IMR-90 (cell line): ENCODE data around the gene TCF7L2. TPM values are rescaled to one million over a fixed set of nuclear protein-coding genes. Genes with fewer than 3 reads are reported as not detected.

Source experiments
- ATAC-seq: fragments of 200-7000 bp; cut with Tn5 transposase; 2 replicates; pipeline ENCODE4 v1.9.1; 2020; ENCODE audit warnings: low read depth, mild to moderate bottlenecking, moderate library complexity
- BruUV-seq: library from RNA; stranded (reverse); fragments of 400-500 nt; replicated peaks from 2 replicates; lab custom pipeline; 2021; lab: Mats Ljungman, UMichigan
- CTCF ChIA-PET: fragments of 300-600 bp; formaldehyde crosslinking; extraction: SDS; loops from one replicate; lab custom pipeline; 2021; ENCODE audit warnings: antibody characterized with exemption; lab: Yijun Ruan, JAX
- POLR2A ChIA-PET: fragments of 300-600 bp; sonication (Branson Sonifier 250); formaldehyde crosslinking; loops from one replicate; lab custom pipeline; 2022; ENCODE audit warnings: antibody characterized with exemption; ENCODE audit not compliant: unreplicated experiment; lab: Charles Lee
- DNase-seq: peaks from one replicate; pipeline ENCODE4 v3.0.0; 2013
- H2AFZ ChIP-seq: replicated peaks from 2 replicates; pipeline ENCODE3; 2013; ENCODE audit warnings: low read length, mild to moderate bottlenecking; ENCODE audit not compliant: poor library complexity
- H2AK5ac ChIP-seq: 2 replicates; pipeline ENCODE4 v1.6.1; 2013; ENCODE audit warnings: low read depth, low read length, inconsistent platforms
- H2AK9ac ChIP-seq: replicated peaks from 2 replicates; pipeline ENCODE3; 2013; ENCODE audit warnings: mild to moderate bottlenecking, low read depth, low read length, moderate library complexity; ENCODE audit not compliant: poor library complexity
- H2BK120ac ChIP-seq: 2 replicates; pipeline ENCODE4 v1.6.1; 2013; ENCODE audit warnings: low read depth, low read length, inconsistent platforms
- H2BK15ac ChIP-seq: 3 replicates; pipeline ENCODE4 v1.6.1; 2013; ENCODE audit warnings: low read depth, low read length, inconsistent platforms
- H2BK20ac ChIP-seq: 2 replicates; pipeline ENCODE4 v1.6.1; 2013; ENCODE audit warnings: low read depth, mild to moderate bottlenecking, inconsistent platforms, low read length, moderate library complexity
- H2BK5ac ChIP-seq: 2 replicates; pipeline ENCODE4 v1.6.1; 2013; ENCODE audit warnings: mild to moderate bottlenecking, low read depth, low read length, inconsistent platforms; ENCODE audit not compliant: poor library complexity, severe bottlenecking
- H3K14ac ChIP-seq: replicated peaks from 2 replicates; pipeline ENCODE4 v1.6.1; 2013; ENCODE audit warnings: low read depth, low read length, inconsistent platforms
- H3K18ac ChIP-seq: 2 replicates; pipeline ENCODE4 v1.6.1; 2013; ENCODE audit warnings: low read depth, low read length, control low read depth
- H3K23ac ChIP-seq: 2 replicates; pipeline ENCODE4 v1.6.1; 2013; ENCODE audit warnings: low read depth, low read length, inconsistent platforms
- H3K27ac ChIP-seq: 2 replicates; pipeline ENCODE4 v1.5.1; 2013; ENCODE audit warnings: mild to moderate bottlenecking, control low read depth, low read length; ENCODE audit not compliant: insufficient read depth
- H3K27me3 ChIP-seq: 2 replicates; pipeline ENCODE4 v1.6.1; 2013; ENCODE audit warnings: low read length; ENCODE audit not compliant: control insufficient read depth, insufficient read depth
- H3K36me3 ChIP-seq: 2 replicates; pipeline ENCODE4 v1.6.1; 2013; ENCODE audit warnings: low read length, mixed read lengths; ENCODE audit not compliant: control insufficient read depth, insufficient read depth
- H3K4ac ChIP-seq: 2 replicates; pipeline ENCODE4 v1.6.1; 2013; ENCODE audit warnings: low read depth, low read length, inconsistent platforms
- H3K4me1 ChIP-seq: 2 replicates; pipeline ENCODE4 v1.6.1; 2013; ENCODE audit warnings: low read length, mixed read lengths; ENCODE audit not compliant: control insufficient read depth, insufficient read depth
- H3K4me2 ChIP-seq: 2 replicates; pipeline ENCODE4 v1.6.1; 2013; ENCODE audit warnings: low read depth, mild to moderate bottlenecking, control low read depth, low read length, moderate library complexity
- H3K4me3 ChIP-seq: 2 replicates; pipeline ENCODE4 v1.5.1; 2013; ENCODE audit warnings: low read depth, mild to moderate bottlenecking, control low read depth, low read length, moderate library complexity; ENCODE audit not compliant: insufficient read depth
- H3K56ac ChIP-seq: 2 replicates; pipeline ENCODE4 v1.6.1; 2013; ENCODE audit warnings: low read length, inconsistent platforms; ENCODE audit not compliant: insufficient read depth; ENCODE audit errors: extremely low read depth
- H3K79me1 ChIP-seq, 2 experiments: 2 replicates each; pipeline ENCODE4 v1.6.1; 2013; ENCODE audit warnings: low read length in 2 of 2, inconsistent platforms in 1 of 2, low read depth in 1 of 2
- H3K9ac ChIP-seq: 2 replicates; pipeline ENCODE4 v1.6.1; 2013; ENCODE audit warnings: low read depth, low read length, control low read depth
- H3K9me1 ChIP-seq: 2 replicates; pipeline ENCODE4 v1.6.1; 2013; ENCODE audit warnings: low read length, inconsistent platforms; ENCODE audit not compliant: insufficient read depth
- H3K9me3 ChIP-seq: 2 replicates; pipeline ENCODE4 v1.6.1; 2013; ENCODE audit warnings: low read length; ENCODE audit not compliant: control insufficient read depth, insufficient read depth
- H4K20me1 ChIP-seq: 2 replicates; pipeline ENCODE4 v1.6.1; 2013; ENCODE audit warnings: low read length, inconsistent platforms; ENCODE audit not compliant: insufficient read depth
- H4K5ac ChIP-seq: 2 replicates; pipeline ENCODE4 v1.6.1; 2013; ENCODE audit warnings: mild to moderate bottlenecking, low read depth, low read length, control low read depth
- H4K8ac ChIP-seq, 2 experiments: 2 replicates each; pipeline ENCODE4 v1.6.1; 2013; ENCODE audit warnings: low read depth in 2 of 2, low read length in 2 of 2, control low read depth in 1 of 2, inconsistent platforms in 1 of 2
- H4K91ac ChIP-seq: 2 replicates; pipeline ENCODE4 v1.6.1; 2013; ENCODE audit warnings: low read depth, low read length, inconsistent platforms; ENCODE audit not compliant: insufficient read depth
- BHLHE40 ChIP-seq: fragments of 150-350 bp; IDR thresholded peaks from 2 replicates; pipeline ENCODE4 v1.6.1; 2016; ENCODE audit warnings: mild to moderate bottlenecking, low read depth, low read length
- CHD1 ChIP-seq: IDR thresholded peaks from 2 replicates; pipeline ENCODE4 v1.6.1; 2012; ENCODE audit warnings: low read depth, low read length, improper control_type of control experiment
- CTCF ChIP-seq: conservative IDR thresholded peaks from 2 replicates; pipeline ENCODE4 v1.5.1; 2012; ENCODE audit warnings: mild to moderate bottlenecking, low read depth, low read length, improper control_type of control experiment
- ELK1 ChIP-seq: fragments of 150-350 bp; IDR thresholded peaks from 2 replicates; pipeline ENCODE4 v1.6.1; 2016; ENCODE audit warnings: low read depth, mild to moderate bottlenecking, low read length, moderate library complexity, borderline replicate concordance
- FOS ChIP-seq: fragments of 150-350 bp; IDR thresholded peaks from 2 replicates; pipeline ENCODE4 v1.6.1; 2016; ENCODE audit warnings: low read depth, low read length
- MAZ ChIP-seq: IDR thresholded peaks from 2 replicates; pipeline ENCODE4 v1.6.1; 2012; ENCODE audit warnings: low read depth, mild to moderate bottlenecking, low read length, improper control_type of control experiment, moderate library complexity, borderline replicate concordance
- NFE2L2 ChIP-seq: fragments of 150-350 bp; IDR thresholded peaks from 2 replicates; pipeline ENCODE4 v1.6.1; 2016; ENCODE audit warnings: low read depth, mild to moderate bottlenecking, low read length
- POLR2A ChIP-seq: IDR thresholded peaks from 2 replicates; pipeline ENCODE4 v1.6.1; 2012; ENCODE audit warnings: mild to moderate bottlenecking, low read depth, low read length
- RAD21 ChIP-seq: IDR thresholded peaks from 2 replicates; pipeline ENCODE4 v1.6.1; 2012; ENCODE audit warnings: low read length, improper control_type of control experiment
- RCOR1 ChIP-seq: IDR thresholded peaks from 2 replicates; pipeline ENCODE4 v1.6.1; 2012; ENCODE audit warnings: mild to moderate bottlenecking, low read length, improper control_type of control experiment; ENCODE audit not compliant: insufficient replicate concordance
- RFX5 ChIP-seq: IDR thresholded peaks from 2 replicates; pipeline ENCODE4 v1.8.0; 2012; ENCODE audit warnings: low read depth, mild to moderate bottlenecking, low read length, moderate library complexity
- SMC3 ChIP-seq: fragments of 150-350 bp; IDR thresholded peaks from 2 replicates; pipeline ENCODE4 v1.6.1; 2016; ENCODE audit warnings: low read depth, mild to moderate bottlenecking, antibody characterized with exemption, low read length, moderate library complexity
- USF2 ChIP-seq: fragments of 150-350 bp; IDR thresholded peaks from 2 replicates; pipeline ENCODE4 v1.6.1; 2017; ENCODE audit warnings: mild to moderate bottlenecking, antibody characterized with exemption, low read length, low read depth
- WGBS, 2 experiments: methylation state at CpG; one replicate each; pipeline versions ENCODE4 v1.1.5 to v1.1.7; 2013; ENCODE audit warnings: missing lambda C conversion rate in 2 of 2; ENCODE audit not compliant: insufficient read length in 1 of 2; ENCODE audit errors: extremely low coverage in 2 of 2; 5-methylcytosine and 5-hydroxymethylcytosine counted together
- dilution Hi-C: fragments of 300-500 bp; cut with HindIII; formaldehyde crosslinking; loops from one replicate; pipeline ENCODE4 v1.14.3; 2018; ENCODE audit warnings: low sequenced_read_pairs; ENCODE audit not compliant: unreplicated experiment
- in situ Hi-C: fragments of 300-500 bp; cut with MboI; formaldehyde crosslinking; loops from 3 replicates; pipeline ENCODE4 v1.14.3; 2019; ENCODE audit warnings: low sequenced_read_pairs, inconsistent platforms, mixed read lengths
- intact Hi-C: fragments of 100-400 bp; cut with micrococcal nuclease; formaldehyde crosslinking; loops from 2 replicates; pipeline ENCODE4 v1.10.0; 2022
- polyA plus RNA-seq, 3 experiments: library from polyadenylated mRNA; depleted of rRNA; stranded (reverse); fragments of >200 nt; gene quantifications; 2 replicates each; pipeline ENCODE4 v1.2.3, GENCODE V29; 2012; ENCODE audit warnings: low replicate concordance in 1 of 3
- total RNA-seq: library from RNA; depleted of rRNA; stranded (reverse); fragments of >200 nt; gene quantifications from 2 replicates; pipeline ENCODE4 v1.2.3, GENCODE V29; 2012

TCF7L2 gene
- total and polyA plus RNA-seq, 2 of the 4 experiments (the other 2 are of a cell fraction), result 1.3 to 12.2 TPM

- no peak for TF ChIP-seq RCOR1
Observed at GRCh38 chr10:113066561-113067312, 116.7 kb downstream of the TCF7L2 start (continued).

- Histone ChIP-seq H4K20me1 (peaks cover 3% of the 10 kb centered on the region; the same call in 1 of the 2 replicates), H2AK5ac (no peak overlapping the region), H3K27ac (no peak overlapping the region), H3K4me2 (no peak overlapping the region), H2AFZ (no peak overlapping the region), H3K79me1 (peaks cover 40 to 63% of the 10 kb centered on the region in 2 experiments), H2BK20ac (no peak overlapping the region), H3K9me3 (no peaks in the 10 kb centered on the region), H4K8ac (no peak overlapping the region), H4K91ac (no peak overlapping the region), H2AK9ac (no peak overlapping the region), H2BK5ac (no peak overlapping the region), H3K4me3 (no peak overlapping the region), H3K27me3 (no peaks in the 10 kb centered on the region), H3K14ac (no peak overlapping the region), H2BK120ac (no peak overlapping the region), H2BK15ac (no peak overlapping the region), H3K4me1 (peaks cover 16% of the 10 kb centered on the region), H3K56ac (no peak overlapping the region), H4K5ac (no peak overlapping the region), H3K9me1 (peaks cover 22% of the 10 kb centered on the region), H3K23ac (no peak overlapping the region), H3K36me3 (peaks cover 1% of the 10 kb centered on the region; the same call in 1 of the 2 replicates), H3K9ac (no peak overlapping the region), H3K4ac (no peak overlapping the region), H3K18ac (no peak overlapping the region)
- BruUV-seq, result no TSS peak
- CTCF ChIA-PET, result no interaction called here
- in situ Hi-C loops (no loop called here), dilution Hi-C loops (no loop called here), intact Hi-C loops (no loop called here)
- no peak for DNase-seq
- ATAC-seq, result no peak
- POLR2A ChIA-PET, result no interaction called here
- 100% methylated on average over 1 of the region's 4 CpGs; no CpG with 5 or more reads in 1 of the 2 experiments for WGBS, 2 experiments
- no peak for TF ChIP-seq CHD1
- TF ChIP-seq USF2, result no peak
- TF ChIP-seq BHLHE40, result no peak
- TF ChIP-seq FOS, result no peak
- TF ChIP-seq POLR2A, result no peak
- TF ChIP-seq ELK1, result no peak
- no peak for TF ChIP-seq MAZ
- TF ChIP-seq RFX5, result no peak
- TF ChIP-seq SMC3, result no peak
- TF ChIP-seq NFE2L2, result no peak
- no peak for TF ChIP-seq RAD21
- TF ChIP-seq CTCF, result no peak
Observed at GRCh38 chr10:113067501-113067900, 117.5 kb downstream of the TCF7L2 start.
